ENCODE measurements around the gene DRC3.

- TF ChIP-seq FOXK2 (IDR thresholded peaks at IDR 0.05) (no peak), SP1 (IDR thresholded peaks at IDR 0.05) (no peak), HDGF (IDR thresholded peaks at IDR 0.05; ENCODE audit: borderline replicate concordance) (no peak), FOXA1 (IDR thresholded peaks at IDR 0.05) (no peak), CTBP1 (IDR thresholded peaks at IDR 0.05; ENCODE audit: borderline replicate concordance) (no peak), L3MBTL2 (conservative IDR thresholded peaks at IDR 0.05) (no peak), FOXM1 (IDR thresholded peaks at IDR 0.05; ENCODE audit: borderline replicate concordance) (no peak), ELF4 (IDR thresholded peaks at IDR 0.05) (no peak), NFRKB (IDR thresholded peaks at IDR 0.05) (no peak), ZNF384 (IDR thresholded peaks at IDR 0.05) (no peak), SUZ12 (IDR thresholded peaks at IDR 0.05) (no peak), PKNOX1 (IDR thresholded peaks at IDR 0.05) (no peak), ARNT (IDR thresholded peaks at IDR 0.05) (no peak)
Observed at GRCh38 chr17:18017958-18018357, 45.3 kb downstream of the DRC3 start.

Measured in HEK293T (cell line).